SKM-1 (cell line): ENCODE measurements around the gene ZNF284.
"Not testable (repeated sequence)": the region's sequence is repeated elsewhere in the genome, so short reads cannot be mapped to it uniquely, and the experiment has no call there.

Experiments
- DNase-seq: peaks from one replicate; lab custom pipeline; 2025; ENCODE audit not compliant: unreplicated experiment; lab: John Stamatoyannopoulos, UW

Gene ZNF284

DNA sequence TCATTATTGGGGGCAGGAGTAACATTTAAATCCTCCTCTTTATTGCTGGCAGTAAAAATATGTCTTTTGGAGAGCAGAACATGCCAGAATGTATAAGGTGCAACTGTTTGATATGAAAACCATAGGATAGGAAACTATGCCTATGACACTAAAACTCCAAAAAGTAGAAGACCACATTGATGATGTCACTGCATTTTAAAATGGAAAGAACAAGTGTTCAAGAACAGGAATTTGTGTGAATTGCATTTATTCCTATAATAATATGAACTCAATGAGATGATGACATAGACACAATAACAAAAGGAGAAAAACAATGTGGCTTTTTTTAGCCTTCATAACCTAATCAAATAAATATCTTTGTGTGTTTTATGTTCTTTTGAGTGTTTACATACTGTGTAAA lies 37.5 kb downstream of the ZNF284 start:
- no peak for DNase-seq

DNA sequence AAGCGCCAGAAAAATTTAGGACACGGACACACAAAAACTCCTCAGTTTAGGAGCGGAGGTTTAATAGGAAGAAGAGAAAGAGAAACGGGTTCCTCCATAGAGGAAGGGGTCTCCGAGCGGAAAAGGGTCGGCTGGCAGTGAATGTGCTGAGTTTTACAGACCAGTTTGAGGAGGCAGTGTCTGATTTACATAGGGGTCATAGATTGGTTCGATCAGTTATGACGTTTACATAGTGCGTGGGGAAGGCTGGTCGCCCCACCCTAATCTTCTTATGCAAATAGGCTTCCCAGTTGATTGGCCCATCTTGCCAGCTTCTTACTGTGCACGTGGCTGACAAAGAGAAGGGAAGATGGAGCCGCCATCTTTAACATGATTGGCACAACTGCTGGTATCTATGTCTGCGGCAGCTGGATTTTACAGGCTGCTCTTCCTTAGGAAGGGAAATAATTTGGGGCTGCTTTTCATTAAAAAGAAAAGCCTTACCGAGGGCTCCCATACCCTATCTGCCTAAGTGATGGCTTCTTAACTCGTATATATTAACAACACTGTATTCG lies 40.0 kb downstream of the ZNF284 start:
- DNase-seq: no peak

DNA sequence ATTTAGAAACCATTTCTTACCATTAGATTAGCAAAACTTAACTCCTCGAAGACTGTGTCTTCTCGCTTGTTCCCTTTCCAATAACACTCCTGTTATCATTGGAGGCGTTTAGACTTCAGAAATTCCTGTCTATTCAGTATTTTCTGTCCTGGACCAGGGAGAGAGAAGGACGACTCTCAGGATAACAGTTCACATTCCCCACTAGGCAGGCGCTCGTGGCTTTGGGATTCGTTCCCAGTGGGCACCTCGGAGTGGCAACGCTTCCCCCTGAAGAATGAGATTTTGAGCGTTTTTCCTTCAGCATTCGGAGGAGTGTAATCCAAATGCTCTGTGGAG lies 40.8 kb downstream of the ZNF284 start:
- no peak for DNase-seq

DNA sequence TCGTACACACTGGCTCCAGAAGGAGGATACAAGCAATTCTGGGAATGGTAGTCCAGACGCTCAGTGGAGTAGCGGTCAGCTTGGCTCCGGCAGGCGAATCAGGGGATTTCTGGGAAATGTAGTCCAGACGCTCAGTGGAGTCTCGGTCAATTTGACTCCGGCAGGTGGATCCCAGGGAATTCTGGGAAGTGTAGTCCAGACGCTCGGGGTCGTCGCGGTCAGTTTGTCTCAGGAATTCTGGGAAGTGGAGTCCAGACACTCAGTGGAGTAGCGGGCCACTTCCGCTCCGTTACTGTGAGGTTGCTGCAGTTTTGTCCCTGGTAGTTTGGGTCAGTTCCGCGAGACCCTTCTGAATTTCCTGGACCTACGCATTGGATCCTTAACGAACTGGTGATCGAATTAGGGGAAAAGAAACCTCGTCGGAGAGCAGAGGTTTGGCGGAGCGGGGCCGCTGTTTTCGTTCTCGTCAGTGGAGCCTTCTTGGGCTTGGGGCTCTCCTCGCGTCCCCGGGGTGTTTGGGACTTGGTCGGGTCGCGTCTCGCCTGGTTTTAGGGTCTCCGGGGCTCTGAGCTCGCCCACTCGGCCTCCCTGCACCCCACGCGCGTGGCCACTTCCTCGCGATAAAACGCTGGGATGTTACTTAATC lies 41.3 kb downstream of the ZNF284 start, which contains the start of gene ZNF225:
Gene ZNF225, plus strand, starts transcription at position 262 of the 646 bp plus-strand sequence. CDS start 2,429 bp downstream, outside the sequence.
- DNase-seq: peak; percentile 70

DNA sequence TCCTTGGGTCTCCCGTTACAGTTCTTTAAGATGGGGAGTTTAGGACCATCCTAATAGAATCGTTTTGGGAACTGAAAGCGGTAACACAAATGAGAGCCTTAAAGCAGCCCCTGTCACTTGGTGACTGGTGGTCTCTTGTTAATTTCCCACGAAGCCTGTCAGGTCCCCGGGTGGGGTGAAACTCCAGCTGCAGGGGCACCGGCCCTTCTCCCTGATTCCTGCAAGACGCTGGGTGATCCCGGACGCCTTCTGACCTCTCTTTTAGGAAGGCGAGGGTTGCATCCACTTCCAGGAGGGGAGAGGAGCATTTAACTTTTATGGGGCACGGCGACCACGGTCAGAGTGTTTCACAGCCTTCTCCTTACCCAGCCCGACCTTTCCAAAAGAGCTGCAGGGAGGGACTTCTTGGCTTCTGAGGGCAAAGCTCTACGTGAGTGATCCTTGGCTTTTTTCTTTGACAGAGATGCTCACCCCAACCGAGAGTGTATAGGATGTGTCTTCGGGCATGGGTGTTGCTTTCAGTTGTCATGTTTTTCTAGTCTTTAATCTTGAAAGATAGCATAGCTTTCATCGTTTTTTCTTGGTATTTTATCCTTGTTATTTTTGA lies 41.9 kb downstream of the ZNF284 start:
- no peak for DNase-seq

DNA sequence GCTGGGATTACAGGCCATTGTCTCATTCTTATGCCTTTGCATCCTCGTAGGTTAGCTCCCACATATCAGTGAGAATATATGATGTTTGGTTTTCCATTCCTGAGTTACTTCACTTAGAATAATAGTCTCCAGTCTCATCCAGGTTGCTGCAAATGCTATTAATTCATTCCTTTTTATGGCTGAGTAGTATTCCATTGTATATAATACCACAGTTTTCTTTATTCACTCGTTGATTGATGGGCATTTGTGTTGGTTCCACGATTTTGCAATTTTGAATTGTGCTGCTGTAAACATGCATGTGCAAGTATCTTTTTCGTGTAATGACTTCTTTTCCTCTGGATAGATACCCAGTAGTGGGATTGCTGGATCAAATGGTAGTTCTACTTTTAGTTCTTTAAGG lies 49.2 kb downstream of the ZNF284 start:
- DNase-seq: not testable (repeated sequence)

DNA sequence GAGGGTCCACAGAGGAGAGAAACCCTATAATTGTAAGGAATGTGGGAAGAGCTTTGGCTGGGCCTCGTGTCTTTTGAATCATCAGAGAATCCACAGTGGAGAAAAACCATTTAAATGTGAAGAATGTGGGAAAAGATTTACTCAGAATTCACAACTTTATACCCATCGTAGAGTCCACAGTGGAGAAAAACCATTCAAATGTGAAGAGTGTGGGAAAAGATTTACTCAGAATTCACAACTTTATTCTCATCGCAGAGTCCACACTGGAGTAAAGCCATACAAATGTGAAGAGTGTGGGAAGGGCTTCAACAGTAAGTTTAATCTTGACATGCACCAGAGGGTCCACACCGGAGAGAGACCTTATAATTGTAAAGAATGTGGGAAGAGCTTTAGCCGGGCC lies 60.0 kb downstream of the ZNF284 start:
- no peak for DNase-seq
